Amygdala (tissue), 56 donors: Measurements from ENCODE around the gene TNFSF10.

Experiments used
- DNase-seq, 56 donors: peaks; one replicate each; lab custom pipeline; 2025; lab: John Stamatoyannopoulos, UW

TNFSF10 gene

GRCh38 chr3:172518929-172519640, 4.1 kb downstream of the TNFSF10 start:
- DNase-seq = no peak

GRCh38 chr3:172517859-172518466, 5.3 kb downstream of the TNFSF10 start:
- DNase-seq = no peak

GRCh38 chr3:172516318-172517214, 6.7 kb downstream of the TNFSF10 start:
- peak in 2 of 56 donors; percentile 1 to 4 for DNase-seq

- DNase-seq = no peak
These were observed 7.9 kb downstream of the TNFSF10 start for GRCh38 chr3:172515130-172515918.

- DNase-seq = no peak
These were observed 8.6 kb downstream of the TNFSF10 start for GRCh38 chr3:172514678-172515077.

GRCh38 chr3:172513488-172513887, 9.7 kb downstream of the TNFSF10 start:
- DNase-seq = no peak

- DNase-seq = peak in 22 of 56 donors; percentile 3 to 65 (median 14)
These were observed 11.2 kb downstream of the TNFSF10 start for GRCh38 chr3:172511783-172512762.

GRCh38 chr3:172506094-172506493, 17.1 kb downstream of the TNFSF10 start:
- no peak for DNase-seq

GRCh38 chr3:172501540-172501939, 21.7 kb downstream of the TNFSF10 start:
- DNase-seq = no peak

GRCh38 chr3:172490198-172490669, 33.0 kb downstream of the TNFSF10 start:
- peak in 27 of 56 donors; percentile 1 to 76 (median 16) for DNase-seq

GRCh38 chr3:172478116-172478515, 45.1 kb downstream of the TNFSF10 start:
- DNase-seq = no peak

- peak in 1 of 56 donors; percentile 1 for DNase-seq
These were observed 46.9 kb downstream of the TNFSF10 start for GRCh38 chr3:172476347-172476746.

- DNase-seq = no peak
These were observed 47.5 kb downstream of the TNFSF10 start for GRCh38 chr3:172475703-172476102.

GRCh38 chr3:172471903-172472302, 51.3 kb downstream of the TNFSF10 start:
- DNase-seq = no peak

GRCh38 chr3:172470588-172470987, 52.6 kb downstream of the TNFSF10 start:
- DNase-seq = no peak

- DNase-seq = no peak
These were observed 55.9 kb downstream of the TNFSF10 start for GRCh38 chr3:172467170-172467824.

GRCh38 chr3:172466553-172467130, 56.6 kb downstream of the TNFSF10 start:
- DNase-seq = no peak

GRCh38 chr3:172465281-172465680, 57.9 kb downstream of the TNFSF10 start:
- no peak for DNase-seq
